ACC112 (cell line): ENCODE data around the gene OTUD6A.
A peak's percentile ranks its signal among the peaks of the same experiment; 100 is the strongest.

ENCODE experiments used
- H2AFZ ChIP-seq: fragments of 200-600 bp; sonication (generic); one replicate; pipeline ENCODE4 v1.6.0; 2017; ENCODE audit warnings: antibody characterized with exemption, low read length; ENCODE audit not compliant: unreplicated experiment
- H3K27ac ChIP-seq: fragments of 200-600 bp; sonication (generic); 2 replicates; pipeline ENCODE4 v1.5.1; 2014; ENCODE audit warnings: low read depth, mild to moderate bottlenecking, antibody characterized with exemption, low read length, moderate library complexity
- H3K27me3 ChIP-seq: fragments of 200-600 bp; sonication (generic); 2 replicates; pipeline ENCODE4 v1.6.1; 2014; ENCODE audit warnings: mild to moderate bottlenecking, antibody characterized with exemption, low read length, moderate library complexity, mixed read lengths; ENCODE audit not compliant: insufficient read depth
- H3K36me3 ChIP-seq: fragments of 200-600 bp; sonication (generic); 2 replicates; pipeline ENCODE4 v1.6.1; 2016; ENCODE audit warnings: mild to moderate bottlenecking, antibody characterized with exemption, low read length, moderate library complexity, mixed read lengths; ENCODE audit not compliant: insufficient read depth
- H3K4me1 ChIP-seq: fragments of 200-600 bp; sonication (generic); one replicate; pipeline ENCODE4 v1.6.1; 2016; ENCODE audit warnings: low read length, mixed read lengths; ENCODE audit not compliant: insufficient read depth, unreplicated experiment, control insufficient read depth
- H3K4me3 ChIP-seq: fragments of 200-600 bp; sonication (generic); 2 replicates; pipeline ENCODE4 v1.5.1; 2014; ENCODE audit warnings: mild to moderate bottlenecking, low read depth, low read length
- H3K79me2 ChIP-seq: fragments of 200-600 bp; sonication (generic); one replicate; pipeline ENCODE4 v1.6.0; 2016; ENCODE audit warnings: low read length; ENCODE audit not compliant: control insufficient read depth, unreplicated experiment, insufficient read depth

The OTUD6A gene

GRCh38 chrX:70062076-70062475, at the start of gene OTUD6A:
Gene OTUD6A, plus strand, starts transcription at chrX:70062457. Its CDS starts 68 bp downstream, at chrX:70062525.
- Histone ChIP-seq H3K27ac (no peak within 1 kb of the TSS), H3K4me3 (no peak within 1 kb of the TSS), H3K36me3 (no peaks in the 10 kb centered on the region), H3K79me2 (no peaks in the 10 kb centered on the region), H2AFZ (no peak within 1 kb of the TSS), H3K4me1 (no peaks in the 10 kb centered on the region), H3K27me3 (no peaks in the 10 kb centered on the region)

- H3K27ac ChIP-seq, result no peak overlapping the region
- no peak overlapping the region for H2AFZ ChIP-seq
- no peaks in the 10 kb centered on the region for H3K4me1 ChIP-seq
- no peaks in the 10 kb centered on the region for H3K27me3 ChIP-seq
- H3K36me3 ChIP-seq, result no peaks in the 10 kb centered on the region
- no peak overlapping the region for H3K4me3 ChIP-seq
- no peaks in the 10 kb centered on the region for H3K79me2 ChIP-seq
Measured at GRCh38 chrX:70012756-70013155, 49.5 kb upstream of the OTUD6A start.

- no peak overlapping the region for H3K27ac ChIP-seq
- no peaks in the 10 kb centered on the region for H3K27me3 ChIP-seq
- H3K4me3 ChIP-seq, result no peak overlapping the region
- no peak overlapping the region for H2AFZ ChIP-seq
- no peaks in the 10 kb centered on the region for H3K36me3 ChIP-seq
- no peaks in the 10 kb centered on the region for H3K4me1 ChIP-seq
- H3K79me2 ChIP-seq, result no peaks in the 10 kb centered on the region
Measured at GRCh38 chrX:70013466-70014381, 48.5 kb upstream of the OTUD6A start.

GRCh38 chrX:70016513-70016912, 45.7 kb upstream of the OTUD6A start:
- Histone ChIP-seq H3K4me3 (no peak overlapping the region), H2AFZ (no peak overlapping the region)

GRCh38 chrX:70022616-70023015, 39.6 kb upstream of the OTUD6A start:
- Histone ChIP-seq H3K27ac (no peak overlapping the region), H3K27me3 (no peaks in the 10 kb centered on the region), H3K79me2 (no peaks in the 10 kb centered on the region), H3K4me3 (no peak overlapping the region), H3K36me3 (no peaks in the 10 kb centered on the region), H2AFZ (no peak overlapping the region), H3K4me1 (peaks cover 14% of the 10 kb centered on the region)

More at GRCh38 chrX:70016513-70016912, 45.7 kb upstream of the OTUD6A start:
- no peaks in the 10 kb centered on the region for H3K27me3 ChIP-seq
- H3K79me2 ChIP-seq, result no peaks in the 10 kb centered on the region
- no peaks in the 10 kb centered on the region for H3K36me3 ChIP-seq
- no peaks in the 10 kb centered on the region for H3K4me1 ChIP-seq
- H3K27ac ChIP-seq, result no peak overlapping the region

GRCh38 chrX:70025464-70025863, 36.8 kb upstream of the OTUD6A start:
- no peak overlapping the region for H3K27ac ChIP-seq

GRCh38 chrX:70026112-70026850, 36.0 kb upstream of the OTUD6A start:
- H2AFZ ChIP-seq, result no peak overlapping the region
- peaks cover 18% of the 10 kb centered on the region for H3K4me1 ChIP-seq
- no peak overlapping the region for H3K4me3 ChIP-seq
- no peaks in the 10 kb centered on the region for H3K79me2 ChIP-seq
- no peaks in the 10 kb centered on the region for H3K27me3 ChIP-seq
- no peak overlapping the region for H3K27ac ChIP-seq
- no peaks in the 10 kb centered on the region for H3K36me3 ChIP-seq

More at GRCh38 chrX:70025464-70025863, 36.8 kb upstream of the OTUD6A start:
- Histone ChIP-seq H3K4me1 (peaks cover 18% of the 10 kb centered on the region), H3K4me3 (no peak overlapping the region), H3K79me2 (no peaks in the 10 kb centered on the region), H3K36me3 (no peaks in the 10 kb centered on the region), H2AFZ (peak overlapping the region; percentile 6), H3K27me3 (no peaks in the 10 kb centered on the region)

GRCh38 chrX:70026851-70027200, 35.4 kb upstream of the OTUD6A start:
- no peak overlapping the region for H3K27ac ChIP-seq
- no peaks in the 10 kb centered on the region for H3K79me2 ChIP-seq
- no peak overlapping the region for H3K4me3 ChIP-seq
- no peak overlapping the region for H2AFZ ChIP-seq
- H3K27me3 ChIP-seq, result no peaks in the 10 kb centered on the region
- H3K4me1 ChIP-seq, result peaks cover 18% of the 10 kb centered on the region
- no peaks in the 10 kb centered on the region for H3K36me3 ChIP-seq

- peaks cover 18% of the 10 kb centered on the region for H3K4me1 ChIP-seq
- no peak overlapping the region for H2AFZ ChIP-seq
- no peaks in the 10 kb centered on the region for H3K79me2 ChIP-seq
- no peaks in the 10 kb centered on the region for H3K36me3 ChIP-seq
- H3K27ac ChIP-seq, result no peak overlapping the region
- H3K27me3 ChIP-seq, result no peaks in the 10 kb centered on the region
- H3K4me3 ChIP-seq, result no peak overlapping the region
Measured at GRCh38 chrX:70029863-70030262, 32.4 kb upstream of the OTUD6A start.

- no peak overlapping the region for H3K27ac ChIP-seq
Measured at GRCh38 chrX:70030301-70030767, 31.9 kb upstream of the OTUD6A start.

More at GRCh38 chrX:70030301-70030767, 31.9 kb upstream of the OTUD6A start:
- H3K4me3 ChIP-seq, result no peak overlapping the region
- no peak overlapping the region for H2AFZ ChIP-seq
- H3K36me3 ChIP-seq, result no peaks in the 10 kb centered on the region
- H3K27me3 ChIP-seq, result no peaks in the 10 kb centered on the region
- H3K4me1 ChIP-seq, result peaks cover 16% of the 10 kb centered on the region
- H3K79me2 ChIP-seq, result no peaks in the 10 kb centered on the region
